Stomach (tissue), 9 donors: ENCODE measurements around the gene LIME1. TPM values are rescaled to one million over a fixed set of nuclear protein-coding genes. Genes with fewer than 3 reads are reported as not detected.
A peak's percentile ranks its signal among the peaks of the same experiment; 100 is the strongest.

Experiments used
- DNase-seq, 2 donors: peaks; one replicate each; pipeline versions ENCODE4 v3.0.0 to v3.0.0-alpha.2; 2013 to 2019
- H3K27ac ChIP-seq, 5 donors: fragments of 200-600 bp in 4 of 5; sonication (generic) in 4 of 5; one replicate each; pipeline ENCODE4 v1.5.1; 2013 to 2019; ENCODE audit warnings: mild to moderate bottlenecking in 1 of 5, moderate library complexity in 1 of 5
- H3K27me3 ChIP-seq, 3 donors: fragments of 200-600 bp; sonication (generic); one replicate each; pipeline ENCODE4 v1.5.1; 2017 to 2019; ENCODE audit warnings: mixed run types in 1 of 3
- H3K36me3 ChIP-seq, 4 donors: fragments of 200-600 bp; sonication (generic); 1 replicate in 3 of 4; 2 replicates in 1 of 4; pipeline ENCODE4 v1.5.1; 2016 to 2019
- H3K4me1 ChIP-seq, 4 donors: fragments of 200-600 bp; sonication (generic); one replicate each; pipeline ENCODE4 v1.5.1; 2016 to 2019
- H3K4me3 ChIP-seq, 4 donors: fragments of 200-600 bp; sonication (generic) in 3 of 4; one replicate each; pipeline ENCODE4 v1.5.1; 2016 to 2019; ENCODE audit warnings: mild to moderate bottlenecking in 1 of 4
- H3K9me3 ChIP-seq, 4 donors: fragments of 200-600 bp; sonication (generic); one replicate each; pipeline ENCODE4 v1.5.1; 2016 to 2019
- EP300 ChIP-seq: sonication (generic); formaldehyde crosslinking; IDR thresholded peaks from one replicate; pipeline ENCODE4 v1.6.1; 2017; ENCODE audit warnings: antibody characterized with exemption
- POLR2A ChIP-seq, 4 donors: fragments of 450-650 bp; IDR thresholded peaks; one replicate each; pipeline ENCODE4 v1.6.1; 2016; ENCODE audit warnings: antibody characterized with exemption in 4 of 4, control low read depth in 2 of 4, mild to moderate bottlenecking in 1 of 4, moderate library complexity in 1 of 4
- POLR2AphosphoS5 ChIP-seq, 3 donors: sonication (generic); formaldehyde crosslinking; IDR thresholded peaks; one replicate each; pipeline ENCODE4 v1.6.1; 2016; ENCODE audit warnings: antibody characterized with exemption in 3 of 3
- WGBS, 5 donors: extraction: QIAGEN DNeasy Blood & Tissue Kit in 3 of 5; methylation state at CpG; one replicate each; pipeline versions ENCODE4 v1.1.5 to v1.1.7; 2013 to 2018; 5-methylcytosine and 5-hydroxymethylcytosine counted together
- intact Hi-C: fragments of 100-400 bp; cut with DNase I; formaldehyde crosslinking; loops from one replicate; pipeline ENCODE4 v1.15.1; 2023; ENCODE audit warnings: low total_unique reads
- polyA plus RNA-seq, 3 donors: library from polyadenylated mRNA; stranded (reverse); fragments of 200-250 nt; gene quantifications; one replicate each; pipeline ENCODE4 v1.2.3, GENCODE V29; 2013
- total RNA-seq, 5 donors: library from RNA; depleted of rRNA; stranded (reverse); fragments of >200 nt; gene quantifications; one replicate each; pipeline versions ENCODE4 v1.1.0 to v1.2.3, GENCODE V29; 2014 to 2016
- TF ChIP-seq, protein P1 (sequence below), 7 experiments: fragments of 450-650 bp in 4 of 7; fragments of 200-600 bp in 3 of 7; sonication (generic) in 3 of 7; IDR thresholded peaks; one replicate each; pipeline ENCODE4 v1.5.1; 2016 to 2019; ENCODE audit warnings: antibody characterized with exemption in 7 of 7, control low read depth in 2 of 7, mild to moderate bottlenecking in 1 of 7
- donor health status: healthy with polysubstance abuse.
- donor health status: Bipolar disorder and iron deficiency.
- donor health status: healthy.

Gene LIME1
- total and polyA plus RNA-seq, 8 donors = 3.6 to 117 (median 18.5) TPM

DNA sequence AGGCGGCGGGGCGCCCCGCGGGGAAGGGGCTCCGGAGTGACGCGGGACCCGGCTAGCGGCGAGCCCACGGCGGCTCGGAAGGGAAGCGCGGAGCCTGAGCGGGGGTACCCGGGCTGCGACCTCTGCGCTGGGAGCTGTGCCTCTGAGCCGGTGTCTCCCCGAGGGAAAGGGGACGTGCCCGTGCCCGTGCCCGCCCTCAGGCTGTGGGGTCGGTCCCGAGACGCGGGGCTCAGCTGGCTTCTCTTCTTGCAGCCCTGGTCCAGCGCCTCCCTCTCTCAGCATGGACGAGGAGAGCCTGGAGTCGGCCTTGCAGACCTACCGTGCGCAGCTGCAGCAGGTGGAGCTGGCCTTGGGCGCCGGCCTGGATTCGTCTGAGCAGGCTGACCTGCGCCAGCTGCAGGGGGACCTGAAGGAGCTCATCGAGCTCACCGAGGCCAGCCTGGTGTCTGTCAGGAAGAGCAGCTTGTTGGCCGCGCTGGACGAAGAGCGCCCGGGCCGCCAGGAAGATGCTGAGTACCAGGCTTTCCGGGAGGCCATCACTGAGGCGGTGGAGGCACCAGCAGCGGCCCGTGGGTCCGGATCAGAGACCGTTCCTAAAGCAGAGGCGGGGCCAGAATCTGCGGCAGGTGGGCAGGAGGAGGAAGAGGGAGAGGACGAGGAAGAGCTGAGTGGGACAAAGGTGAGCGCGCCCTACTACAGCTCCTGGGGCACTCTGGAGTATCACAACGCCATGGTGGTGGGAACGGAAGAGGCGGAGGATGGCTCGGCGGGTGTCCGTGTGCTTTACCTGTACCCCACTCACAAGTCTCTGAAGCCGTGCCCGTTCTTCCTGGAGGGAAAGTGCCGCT is 27.9 kb upstream of the LIME1 start:
- Histone ChIP-seq H3K27ac (peak overlapping the region; percentile 88 to 96 (median 91)), H3K4me1 (peaks cover 25 to 51% (median 40%) of the 10 kb centered on the region in 4 donors), H3K27me3 (no peaks in the 10 kb centered on the region), H3K4me3 (peak overlapping the region; percentile 93 to 98 (median 94)), H3K36me3 (peaks cover 33 to 79% (median 78%) of the 10 kb centered on the region in 4 donors), H3K9me3 (no peaks in the 10 kb centered on the region)
- intact Hi-C loops = no loop called here
- TF ChIP-seq, protein P1, sequence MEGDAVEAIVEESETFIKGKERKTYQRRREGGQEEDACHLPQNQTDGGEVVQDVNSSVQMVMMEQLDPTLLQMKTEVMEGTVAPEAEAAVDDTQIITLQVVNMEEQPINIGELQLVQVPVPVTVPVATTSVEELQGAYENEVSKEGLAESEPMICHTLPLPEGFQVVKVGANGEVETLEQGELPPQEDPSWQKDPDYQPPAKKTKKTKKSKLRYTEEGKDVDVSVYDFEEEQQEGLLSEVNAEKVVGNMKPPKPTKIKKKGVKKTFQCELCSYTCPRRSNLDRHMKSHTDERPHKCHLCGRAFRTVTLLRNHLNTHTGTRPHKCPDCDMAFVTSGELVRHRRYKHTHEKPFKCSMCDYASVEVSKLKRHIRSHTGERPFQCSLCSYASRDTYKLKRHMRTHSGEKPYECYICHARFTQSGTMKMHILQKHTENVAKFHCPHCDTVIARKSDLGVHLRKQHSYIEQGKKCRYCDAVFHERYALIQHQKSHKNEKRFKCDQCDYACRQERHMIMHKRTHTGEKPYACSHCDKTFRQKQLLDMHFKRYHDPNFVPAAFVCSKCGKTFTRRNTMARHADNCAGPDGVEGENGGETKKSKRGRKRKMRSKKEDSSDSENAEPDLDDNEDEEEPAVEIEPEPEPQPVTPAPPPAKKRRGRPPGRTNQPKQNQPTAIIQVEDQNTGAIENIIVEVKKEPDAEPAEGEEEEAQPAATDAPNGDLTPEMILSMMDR (IDR thresholded peaks at IDR 0.05) = no peak
- TF ChIP-seq EP300 (no peak), POLR2AphosphoS5 (IDR thresholded peaks at IDR 0.05) (no peak), POLR2A (IDR thresholded peaks at IDR 0.05) (no peak)
- WGBS, 5 donors = 18 to 54% (median 20%) methylated on average over 23 to 66 of the region's 67 CpGs
- DNase-seq = peak in 1 of 2 donors; percentile 40

DNA sequence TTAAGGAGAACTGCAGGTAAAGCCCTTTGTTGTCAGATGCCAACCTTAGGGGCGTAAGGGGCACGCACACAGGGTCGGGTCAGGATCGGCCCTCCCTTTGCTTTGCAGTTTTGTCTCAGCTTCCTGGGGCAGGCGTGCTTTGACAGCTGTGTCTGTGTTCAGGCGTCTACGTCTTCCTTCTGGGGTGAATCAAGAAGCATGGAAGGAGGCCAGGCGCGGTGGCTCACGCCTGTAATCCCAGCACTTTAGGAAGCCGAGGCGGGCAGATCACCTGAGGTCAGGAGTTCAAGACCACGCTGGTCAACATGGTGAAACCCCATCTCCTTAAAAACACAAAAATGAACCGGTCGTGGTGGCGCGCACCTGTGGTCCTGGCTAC is 27.3 kb upstream of the LIME1 start:
- no peak for DNase-seq

GRCh38 chr20:63711085-63711645 is 25.3 kb upstream of the LIME1 start:
- TF ChIP-seq EP300 = no peak
- TF ChIP-seq POLR2AphosphoS5 (IDR thresholded peaks at IDR 0.05) = no peak
- TF ChIP-seq, protein P1 (IDR thresholded peaks at IDR 0.05) = no peak
- TF ChIP-seq POLR2A (IDR thresholded peaks at IDR 0.05) = no peak
- Histone ChIP-seq H3K36me3 (peaks cover 15 to 78% (median 74%) of the 10 kb centered on the region in 4 donors), H3K27ac (no peak overlapping the region), H3K9me3 (peaks cover 0 to 11% (median 9%) of the 10 kb centered on the region in 4 donors), H3K4me1 (peaks cover 23 to 46% (median 39%) of the 10 kb centered on the region in 4 donors), H3K4me3 (no peak overlapping the region), H3K27me3 (no peaks in the 10 kb centered on the region)
- intact Hi-C loops = no loop called here
- WGBS, 5 donors = 79 to 85% (median 82%) methylated on average over 12 of the region's 12 CpGs
- no peak for DNase-seq

More for the DNA sequence above, 27.3 kb upstream of the LIME1 start:
- TF ChIP-seq, protein P1 (IDR thresholded peaks at IDR 0.05) = no peak
- no peak for TF ChIP-seq EP300
- no peak for TF ChIP-seq POLR2AphosphoS5 (IDR thresholded peaks at IDR 0.05)
- no peak for TF ChIP-seq POLR2A (IDR thresholded peaks at IDR 0.05)
- Histone ChIP-seq H3K27ac (peak overlapping the region in 1 of 5 donors; percentile 96), H3K4me3 (peak overlapping the region; percentile 93 to 98 (median 94)), H3K4me1 (peaks cover 25 to 54% (median 41%) of the 10 kb centered on the region in 4 donors), H3K9me3 (no peaks in the 10 kb centered on the region), H3K36me3 (peaks cover 33 to 79% (median 77%) of the 10 kb centered on the region in 4 donors), H3K27me3 (no peaks in the 10 kb centered on the region)
- WGBS, 5 donors = 87 to 93% (median 92%) methylated on average over 17 of the region's 17 CpGs
- intact Hi-C loops = no loop called here

- no peak for DNase-seq
- Histone ChIP-seq H3K36me3 (peaks cover 11 to 82% (median 76%) of the 10 kb centered on the region in 4 donors), H3K4me1 (peaks cover 13 to 37% (median 29%) of the 10 kb centered on the region in 4 donors), H3K27me3 (no peaks in the 10 kb centered on the region), H3K4me3 (no peak overlapping the region), H3K27ac (no peak overlapping the region), H3K9me3 (peaks cover 0 to 11% (median 9%) of the 10 kb centered on the region in 4 donors)
- TF ChIP-seq, protein P1 (IDR thresholded peaks at IDR 0.05) = no peak
- TF ChIP-seq EP300 = no peak
- 98 to 100% (median 100%) methylated on average over 1 of the region's 1 CpG for WGBS, 5 donors
- intact Hi-C loops = no loop called here
Measured at GRCh38 chr20:63712191-63712590, 24.3 kb upstream of the LIME1 start.
